SH-SY5Y (cell line): ENCODE results near the gene ACBD4.

Experiments
- GATA2 ChIP-seq: IDR thresholded peaks from 2 replicates; pipeline ENCODE4 v1.6.1; 2011; ENCODE audit warnings: mild to moderate bottlenecking, low read depth, low read length
- GATA3 ChIP-seq: IDR thresholded peaks from 2 replicates; pipeline ENCODE4 v1.6.1; 2011; ENCODE audit warnings: low read depth, mild to moderate bottlenecking, low read length, moderate library complexity

- TF ChIP-seq GATA2 (no peak), GATA3 (no peak)
Measured at GRCh38 chr17:45135978-45136791, 698 bp downstream of the ACBD4 start.
